Measurements from ENCODE around the gene GARIN1A.
"Not testable (repeated sequence)": the region's sequence is repeated elsewhere in the genome, so short reads cannot be mapped to it uniquely, and the experiment has no call there.

Gene GARIN1A

DNA sequence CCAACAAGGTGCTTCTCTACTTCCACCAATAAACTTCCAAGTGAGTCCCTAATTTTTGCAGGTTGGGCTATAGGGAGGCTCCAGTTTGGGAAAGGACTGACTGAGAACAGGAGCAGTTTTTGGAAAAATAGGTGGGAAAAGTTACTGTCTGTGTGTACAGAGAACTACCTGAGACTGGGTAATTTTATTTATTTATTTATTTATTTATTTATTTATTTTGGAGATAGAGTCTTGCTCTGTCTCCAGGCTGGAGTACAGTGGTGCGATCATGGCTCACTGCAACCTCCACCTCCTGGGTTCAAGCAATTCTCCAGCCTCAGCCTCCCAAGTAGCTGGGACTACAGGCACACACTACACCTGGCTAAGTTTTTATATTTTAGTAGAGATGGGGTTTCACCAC lies 11.2 kb downstream of the GARIN1A start:
- DNase-seq (ENCODE audit: low spot score), result not testable (repeated sequence)

DNA sequence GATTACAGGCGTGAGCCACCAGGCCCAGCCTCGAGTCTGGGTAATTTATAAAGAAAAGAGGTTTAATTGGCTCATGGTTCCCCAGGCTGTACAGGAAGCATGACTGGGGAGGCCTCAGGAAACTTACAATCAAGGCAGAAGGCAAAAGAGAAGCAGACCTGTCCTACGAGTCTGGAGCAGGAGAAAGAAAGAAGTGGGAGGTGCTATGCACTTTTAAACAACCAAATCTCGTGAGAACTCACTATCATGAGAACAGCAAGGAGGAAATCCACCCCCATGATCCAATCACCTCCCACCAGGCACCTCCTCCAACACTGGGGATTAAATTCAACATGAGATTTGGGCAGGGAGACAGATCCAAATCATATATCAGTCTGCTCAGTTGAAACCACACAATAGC lies 11.6 kb downstream of the GARIN1A start:
- DNase-seq (ENCODE audit: low spot score), result not testable (repeated sequence)

DNA sequence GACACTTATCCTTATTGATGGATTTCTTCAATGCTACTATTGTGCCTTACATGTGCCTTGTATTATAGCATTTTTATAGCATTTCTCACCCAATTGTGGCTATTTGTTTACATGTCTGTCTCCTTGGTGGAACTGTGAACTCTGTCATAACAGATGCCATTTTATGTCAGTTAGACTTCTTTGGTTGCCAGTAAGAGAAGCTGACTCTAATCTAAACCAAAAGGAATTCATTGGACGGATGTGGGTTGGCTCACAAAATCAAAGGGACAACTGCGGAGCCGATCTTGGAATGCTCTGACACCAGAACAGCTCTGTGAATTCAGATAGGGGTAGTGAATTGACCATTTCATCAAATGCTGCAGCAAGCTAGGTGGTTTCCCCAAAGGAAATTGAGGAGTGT lies 15.0 kb downstream of the GARIN1A start:
- DNase-seq (ENCODE audit: low spot score), result no peak

DNA sequence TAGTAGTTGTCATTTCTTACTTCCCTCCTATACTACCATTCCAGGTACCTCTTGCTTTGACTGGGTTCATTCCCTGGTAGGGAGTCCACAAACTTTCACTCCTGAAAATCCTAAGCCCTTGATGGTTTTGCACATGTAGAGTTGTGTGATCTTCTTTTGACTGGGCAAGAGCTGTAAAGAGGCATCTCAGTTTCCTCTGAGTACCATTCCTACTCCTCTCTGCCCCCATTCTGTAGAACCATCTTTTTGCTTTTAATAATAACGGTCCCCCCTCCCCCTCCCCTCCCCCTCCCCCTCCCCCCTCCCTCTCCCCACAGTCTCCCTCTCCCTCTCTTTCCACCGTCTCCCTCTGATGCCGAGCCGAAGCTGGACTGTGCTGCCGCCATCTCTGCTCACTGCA lies 16.4 kb downstream of the GARIN1A start:
- DNase-seq (ENCODE audit: low spot score), result no peak

DNA sequence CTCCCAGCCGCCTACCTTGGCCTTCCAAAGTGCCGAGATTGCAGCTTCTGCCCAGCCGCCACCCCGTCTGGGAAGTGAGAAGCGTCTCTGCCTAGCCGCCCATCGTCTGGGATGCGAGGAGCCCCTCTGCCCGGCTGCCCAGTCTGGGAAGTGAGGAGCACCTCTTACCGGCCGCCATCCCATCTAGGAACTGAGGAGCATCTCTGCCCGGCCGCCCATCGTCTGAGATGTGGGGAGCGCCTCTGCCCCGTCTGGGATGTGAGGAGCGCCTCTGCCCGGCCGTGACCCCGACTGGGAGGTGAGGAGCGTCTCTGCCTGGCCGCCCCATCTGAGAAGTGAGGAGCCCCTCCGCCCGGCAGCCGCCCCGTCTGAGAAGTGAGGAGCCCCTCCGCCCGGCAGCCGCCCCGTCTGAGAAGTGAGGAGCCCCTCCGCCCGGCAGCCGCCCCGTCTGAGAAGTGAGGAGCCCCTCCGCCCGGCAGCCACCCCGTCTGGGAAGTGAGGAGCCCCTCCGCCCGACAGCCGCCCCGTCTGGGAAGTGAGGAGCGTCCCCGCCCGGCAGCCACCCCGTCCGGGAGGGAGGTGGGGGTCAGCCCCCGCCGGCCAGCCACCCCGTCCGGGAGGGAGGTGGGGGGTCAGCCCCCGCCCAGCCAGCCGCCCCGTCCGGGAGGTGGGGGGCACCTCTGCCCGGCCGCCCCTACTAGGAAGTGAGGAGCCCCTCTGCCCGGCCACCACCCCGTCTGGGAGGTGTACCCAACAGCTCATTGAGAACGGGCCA lies 17.3 kb downstream of the GARIN1A start:
- DNase-seq (ENCODE audit: low spot score), result not testable (repeated sequence)

DNA sequence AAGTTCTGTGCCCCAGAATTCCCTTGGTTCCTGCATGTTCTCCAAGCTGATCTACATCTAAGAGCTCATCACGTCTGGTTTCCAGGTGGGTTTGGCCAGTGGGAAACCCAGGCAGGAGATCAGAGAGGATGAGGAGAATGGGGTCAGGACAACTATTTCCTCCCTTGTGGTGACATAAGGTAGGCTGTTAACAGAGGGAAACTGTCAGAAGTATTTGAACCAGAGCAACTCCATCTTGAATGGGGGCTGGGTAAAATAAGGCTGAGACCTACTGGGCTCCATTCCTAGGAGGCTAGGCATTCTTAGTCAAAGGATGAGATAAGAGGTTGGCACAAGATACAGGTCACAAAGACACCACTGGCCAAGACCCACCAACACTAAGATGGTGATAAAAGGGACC lies 19.1 kb downstream of the GARIN1A start:
- DNase-seq (ENCODE audit: low spot score), result no peak

DNA sequence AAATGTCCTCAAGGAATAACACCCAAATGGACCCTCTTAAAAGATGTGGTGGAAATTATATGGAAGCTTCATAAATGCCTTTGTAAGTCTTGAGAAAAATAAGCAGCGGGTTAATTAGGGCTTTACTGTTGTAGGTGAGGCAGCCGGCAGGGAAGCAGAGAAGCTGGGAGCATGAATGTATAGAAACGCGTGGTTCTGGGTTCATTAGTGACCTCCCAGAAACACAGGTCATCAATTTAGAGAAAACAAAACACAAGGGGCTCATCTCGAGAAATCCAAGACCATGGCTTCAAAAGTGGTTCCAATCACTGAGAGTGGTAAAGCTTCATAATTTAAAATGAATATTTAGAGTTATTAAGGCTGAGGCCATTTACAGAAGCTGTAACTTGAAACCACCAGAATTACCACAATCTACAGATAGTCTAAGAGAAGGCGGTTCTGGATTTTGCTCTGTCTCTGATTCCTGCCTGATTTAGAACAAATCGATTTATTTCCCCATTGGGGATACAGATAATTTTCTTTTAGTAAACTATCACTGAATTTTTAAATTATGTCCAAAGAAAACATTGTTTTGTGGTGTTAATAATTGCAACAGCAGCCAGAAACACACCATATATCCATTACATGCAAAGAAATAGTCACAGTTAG lies 20.7 kb downstream of the GARIN1A start:
- DNase-seq (ENCODE audit: low spot score), result no peak

DNA sequence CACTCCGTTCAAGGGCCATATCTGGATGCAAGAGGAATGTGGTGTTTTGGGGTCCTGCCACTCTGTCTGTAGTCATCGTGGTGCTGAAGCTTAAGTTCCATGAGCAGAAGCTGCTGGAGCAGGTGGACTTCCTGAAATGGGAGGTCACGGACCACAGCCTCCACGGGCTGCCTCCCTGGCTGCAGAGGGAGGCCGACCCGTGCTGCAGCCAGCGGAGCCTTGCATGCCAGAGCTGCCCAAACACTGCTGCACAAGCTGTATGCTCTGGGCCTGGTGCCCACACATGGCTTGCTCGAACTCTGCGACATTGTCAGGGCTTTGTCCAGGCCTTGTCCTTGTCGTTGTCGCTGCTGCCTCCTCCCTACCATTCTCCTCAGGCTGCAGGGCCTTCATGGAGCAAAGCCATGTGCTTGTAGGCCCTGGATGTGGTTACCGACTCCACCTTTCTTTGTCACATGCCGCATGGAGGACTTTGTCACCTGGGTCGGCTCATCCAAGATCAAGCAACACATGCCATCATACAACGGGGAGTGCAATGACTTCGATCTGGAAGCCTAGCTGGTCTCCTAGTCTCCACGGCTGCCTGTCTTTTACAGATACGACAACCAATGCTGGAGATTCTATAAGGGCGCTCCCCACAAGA lies 21.4 kb downstream of the GARIN1A start:
- no peak for DNase-seq (ENCODE audit: low spot score)

DNA sequence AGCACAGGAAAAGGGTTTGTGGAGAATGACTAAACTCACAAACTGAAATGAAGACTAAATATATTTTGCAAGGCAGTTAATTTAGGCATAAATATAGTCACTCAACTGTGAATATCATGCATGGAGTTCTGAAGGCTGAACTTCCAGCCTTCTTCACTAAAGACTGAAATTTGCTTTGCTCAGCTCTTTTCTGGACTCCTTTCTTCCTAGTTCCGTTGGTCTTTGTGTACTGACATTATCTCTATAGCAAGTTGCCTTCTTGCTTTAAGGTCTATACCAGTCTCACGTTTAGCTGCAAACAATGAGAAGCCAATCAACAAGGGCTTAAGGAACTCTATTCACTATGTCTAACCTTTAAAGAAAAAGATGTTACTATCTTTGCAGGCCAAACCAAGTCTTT lies 22.6 kb downstream of the GARIN1A start:
- DNase-seq (ENCODE audit: low spot score), result no peak

DNA sequence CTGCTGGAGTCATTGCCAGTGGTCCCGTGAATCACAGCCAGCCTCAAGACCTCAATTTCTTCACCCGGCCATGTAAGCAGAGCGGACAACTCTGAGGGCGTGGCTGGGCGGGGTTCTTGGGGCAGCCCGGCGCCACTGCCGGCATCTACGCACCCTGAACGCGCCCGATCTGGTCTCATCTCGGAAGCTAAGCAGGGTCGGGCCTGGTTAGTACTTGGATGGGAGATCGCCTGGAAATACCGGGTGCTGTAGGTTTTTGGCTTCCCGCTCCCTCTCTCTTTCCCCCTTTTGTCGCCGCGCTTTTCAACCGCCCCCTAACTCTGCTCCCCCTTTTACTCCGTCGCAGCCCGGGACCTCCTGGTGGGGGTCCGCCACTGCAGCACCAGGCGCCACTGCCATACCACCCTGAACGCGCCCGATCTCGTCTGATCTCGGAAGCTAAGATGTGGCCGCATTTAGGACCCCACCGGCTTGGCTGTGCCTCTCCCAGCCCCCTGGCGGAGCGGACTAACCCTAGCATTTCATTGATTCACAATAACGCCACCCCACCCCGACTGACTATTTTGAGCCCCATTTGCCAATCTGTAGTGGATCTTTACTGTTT lies 25.3 kb downstream of the GARIN1A start:
- DNase-seq (ENCODE audit: low spot score), result peak; percentile 80

DNA sequence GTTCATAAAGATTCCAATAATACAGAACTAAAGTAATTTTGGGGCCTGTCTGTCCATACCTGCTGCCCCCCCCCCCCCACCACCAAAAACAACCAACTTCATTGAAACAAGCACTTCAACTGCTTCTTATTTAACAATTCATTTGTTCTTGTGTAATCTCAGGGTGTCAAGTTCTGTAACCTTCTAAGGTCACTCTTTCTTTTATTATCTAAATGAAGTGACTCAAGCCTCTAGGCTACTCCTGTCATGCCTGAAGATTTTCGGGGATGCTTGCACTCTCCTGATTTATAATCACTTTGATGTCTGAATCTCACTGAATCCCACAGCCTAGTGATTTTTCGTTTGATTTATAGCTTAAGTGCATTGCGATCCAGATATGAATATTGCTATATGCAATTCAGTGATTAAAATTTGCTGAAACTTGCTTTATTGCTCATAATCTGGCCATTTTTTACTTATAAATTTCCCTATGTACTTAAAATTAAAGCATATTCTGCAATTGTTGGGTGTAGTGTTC lies 27.2 kb downstream of the GARIN1A start:
- DNase-seq (ENCODE audit: low spot score), result no peak

DNA sequence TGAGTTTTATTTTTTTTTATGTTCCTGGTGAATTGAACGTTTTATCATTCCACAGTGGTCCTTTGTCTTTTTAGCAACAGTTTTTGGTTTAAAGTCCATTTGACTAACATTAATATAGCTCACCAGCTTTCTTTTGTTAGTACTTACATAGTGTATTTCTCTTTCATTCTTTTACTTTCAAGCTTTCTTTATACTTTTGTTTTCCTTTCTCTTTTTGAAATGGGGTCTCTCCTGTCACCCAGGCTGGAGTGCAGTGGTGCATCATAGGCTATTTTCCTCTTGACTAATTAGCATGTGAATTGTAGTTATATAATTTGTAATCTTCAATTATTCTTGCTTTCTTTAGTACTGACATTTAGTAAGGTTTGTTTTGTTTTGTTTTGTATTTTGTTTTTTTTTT lies 27.8 kb downstream of the GARIN1A start:
- DNase-seq (ENCODE audit: low spot score), result no peak

DNA sequence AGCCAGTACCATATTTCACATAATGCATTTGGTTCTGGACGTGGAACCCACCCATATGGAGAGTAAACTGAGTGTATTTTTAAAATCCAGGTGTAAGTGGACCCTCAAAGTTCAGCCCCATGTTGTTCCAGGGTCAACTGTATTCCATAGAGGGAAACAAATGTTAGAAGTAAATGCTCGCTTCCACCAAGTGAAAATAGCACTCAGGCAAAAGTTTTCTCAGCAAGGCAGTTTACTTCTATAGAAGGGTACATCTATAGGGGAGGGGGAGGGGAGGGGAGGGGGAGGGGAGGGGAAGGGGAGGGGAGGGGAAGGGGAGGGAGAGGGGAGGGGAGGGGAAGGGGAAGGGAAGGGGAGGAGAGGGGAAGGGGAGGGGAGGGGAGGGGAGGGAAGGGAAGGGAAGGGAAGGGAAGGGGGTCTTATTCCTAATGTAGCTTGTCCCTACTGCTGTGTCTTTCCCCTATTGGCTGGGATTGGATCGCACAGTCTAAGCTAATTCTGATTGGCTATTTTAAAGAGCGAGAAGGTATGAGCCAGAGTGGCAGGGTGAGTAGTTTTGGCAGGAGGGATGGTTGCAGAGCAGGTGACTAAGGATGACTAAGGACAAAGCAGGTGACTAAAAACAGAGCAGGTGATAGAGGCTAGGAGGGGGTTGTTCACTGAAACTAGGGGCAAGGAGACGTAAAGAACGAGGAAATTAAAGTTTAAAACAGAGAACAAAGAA lies 29.1 kb downstream of the GARIN1A start:
- no peak for DNase-seq (ENCODE audit: low spot score)

DNA sequence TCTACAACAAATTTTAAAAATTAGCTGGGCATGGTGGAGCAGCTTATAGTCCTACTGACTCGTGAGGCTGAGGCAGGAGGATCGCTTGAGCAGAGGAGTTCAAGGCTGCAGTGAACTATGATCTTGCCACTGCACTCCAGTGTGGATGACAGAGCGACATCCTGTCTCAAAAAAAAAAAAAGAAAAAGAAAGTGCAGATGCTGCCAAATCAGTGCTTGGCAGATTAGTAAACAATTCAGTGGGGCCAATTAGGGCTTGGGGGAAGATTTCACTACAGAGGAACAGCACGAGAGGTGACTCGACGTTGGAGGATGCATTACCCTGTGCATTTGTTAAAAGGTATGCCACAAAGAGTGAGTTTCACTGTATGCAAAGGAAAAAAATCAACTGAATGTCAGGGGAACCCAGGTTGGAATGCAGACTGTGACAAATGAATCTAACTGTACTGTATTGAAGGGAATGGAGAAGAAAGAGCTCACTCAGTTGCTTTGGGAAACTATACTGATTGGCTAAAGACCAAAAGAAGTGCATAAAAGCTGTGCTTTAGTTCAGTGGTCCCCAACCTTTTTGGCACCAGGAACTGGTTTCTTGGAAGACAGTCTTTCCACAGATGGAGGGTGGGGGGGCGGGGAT lies 31.6 kb downstream of the GARIN1A start:
- peak; percentile 34 for DNase-seq (ENCODE audit: low spot score)

DNA sequence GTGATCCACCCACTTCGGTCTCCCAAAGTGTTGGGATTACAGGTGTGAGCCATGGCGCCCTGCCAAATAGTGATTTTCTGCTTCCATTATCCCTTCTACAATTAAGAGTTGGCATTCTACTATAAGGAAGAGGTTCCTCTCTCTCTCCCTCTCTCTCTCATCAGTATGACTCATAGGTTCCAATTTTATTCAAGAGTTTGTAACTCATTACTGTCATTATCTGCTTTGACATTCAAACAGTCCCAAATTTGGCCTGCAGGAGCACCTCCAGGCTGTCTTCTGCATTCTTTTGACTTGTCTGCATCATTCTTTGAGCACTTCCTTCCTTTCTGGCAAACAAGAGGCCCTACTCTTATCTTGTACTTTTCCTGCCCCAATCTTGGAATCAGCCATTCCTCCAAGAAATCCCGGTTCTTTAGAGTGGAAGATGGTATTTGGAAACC lies 33.8 kb downstream of the GARIN1A start:
- DNase-seq (ENCODE audit: low spot score), result peak; percentile 32

DNA sequence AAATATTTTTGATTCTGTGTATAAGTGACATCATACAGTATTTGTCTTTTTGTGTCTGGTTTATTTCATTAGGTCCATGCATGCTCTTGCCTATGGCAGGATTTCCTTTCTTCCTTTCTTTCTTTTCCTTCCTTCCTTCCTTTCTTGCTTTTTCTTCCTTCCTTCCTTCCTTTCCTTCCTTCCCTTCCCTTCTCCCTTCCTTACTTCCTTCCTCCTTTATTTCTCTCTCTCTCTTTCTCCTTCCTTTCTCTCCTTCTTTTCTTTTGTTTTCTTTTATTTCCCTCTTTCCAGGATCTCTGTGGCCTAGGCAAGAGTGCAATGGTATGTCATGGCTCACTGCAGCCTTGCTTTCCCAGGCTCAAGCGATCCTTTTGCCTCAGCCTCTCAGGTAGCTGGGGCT lies 35.7 kb downstream of the GARIN1A start:
- DNase-seq (ENCODE audit: low spot score), result no peak

DNA sequence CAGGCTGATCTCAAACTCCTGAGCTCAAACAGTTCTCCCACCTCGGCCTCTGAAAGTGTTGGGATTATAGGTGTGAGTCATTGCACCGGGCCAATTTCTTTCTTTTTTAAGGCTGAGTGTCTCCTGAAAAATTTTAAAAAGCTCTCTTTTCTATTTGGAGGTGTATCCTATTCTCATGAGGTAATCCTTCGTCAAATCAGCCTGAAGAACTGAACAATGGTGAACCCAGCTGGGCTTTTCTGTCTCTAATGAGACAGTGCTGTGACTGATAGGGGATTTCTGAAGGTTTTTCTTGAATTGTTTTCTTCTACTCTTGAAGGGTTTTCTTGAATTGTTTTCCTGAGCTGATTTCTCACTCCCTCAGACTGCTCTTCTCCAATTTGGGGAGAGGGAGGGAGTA lies 36.1 kb downstream of the GARIN1A start:
- DNase-seq (ENCODE audit: low spot score), result no peak

DNA sequence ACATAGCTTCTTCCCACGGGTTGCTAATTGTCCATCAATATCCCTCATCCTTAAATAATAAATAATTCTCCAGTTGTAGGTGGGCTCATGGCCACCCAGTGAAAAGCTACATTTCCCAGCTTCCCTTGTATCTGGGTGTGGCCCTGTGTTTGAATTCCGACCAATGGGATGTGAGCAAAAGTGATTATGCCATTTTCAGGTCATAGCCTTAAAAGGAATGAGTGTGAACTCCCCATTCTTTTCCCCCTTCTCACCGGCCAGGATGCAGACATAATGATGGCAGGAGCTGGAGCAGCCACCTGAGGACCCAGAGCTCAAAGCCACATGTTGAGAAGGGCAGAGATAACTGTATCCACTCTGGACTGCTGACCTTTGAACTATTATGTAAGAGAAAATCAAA lies 36.7 kb downstream of the GARIN1A start:
- DNase-seq (ENCODE audit: low spot score), result no peak

DNA sequence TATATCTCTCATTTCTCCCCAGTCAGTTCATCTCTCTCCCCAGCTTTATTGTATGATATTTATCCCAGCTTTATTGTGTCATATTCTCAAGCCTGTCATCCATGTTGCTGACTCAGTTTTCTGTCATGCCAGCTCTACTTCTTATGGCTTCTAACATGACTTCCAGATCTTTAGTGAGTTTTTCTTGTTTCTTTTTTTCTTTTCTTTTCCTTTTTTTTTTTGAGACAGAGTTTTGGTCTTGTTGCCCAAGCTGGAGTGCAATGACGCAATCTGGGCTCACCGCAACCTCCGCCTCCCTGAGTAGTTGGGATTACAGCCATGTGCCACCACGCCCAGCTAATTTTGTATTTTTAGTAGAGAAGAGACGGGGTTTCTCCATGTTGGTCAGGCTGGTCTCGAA lies 38.4 kb downstream of the GARIN1A start:
- no peak for DNase-seq (ENCODE audit: low spot score)

DNA sequence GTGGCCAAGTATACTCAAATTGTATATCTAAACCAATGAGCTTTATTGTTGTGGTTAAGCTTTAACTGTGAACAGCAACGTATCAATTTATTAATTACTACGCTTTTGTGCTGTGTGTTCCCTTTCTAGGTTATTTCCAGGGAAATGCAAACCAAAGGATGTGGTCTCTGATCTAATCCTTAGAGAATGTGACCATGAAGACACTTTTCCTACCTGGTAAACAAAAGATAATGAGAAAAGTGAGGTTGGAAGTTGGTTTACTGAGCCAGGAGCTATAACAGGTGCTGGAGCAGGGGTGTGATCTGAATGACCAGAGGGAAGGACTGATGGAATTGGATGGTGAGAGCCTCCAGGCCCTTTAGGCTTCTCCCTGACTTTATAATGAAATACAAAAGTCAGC lies 41.7 kb downstream of the GARIN1A start:
- no peak for DNase-seq (ENCODE audit: low spot score)

DNA sequence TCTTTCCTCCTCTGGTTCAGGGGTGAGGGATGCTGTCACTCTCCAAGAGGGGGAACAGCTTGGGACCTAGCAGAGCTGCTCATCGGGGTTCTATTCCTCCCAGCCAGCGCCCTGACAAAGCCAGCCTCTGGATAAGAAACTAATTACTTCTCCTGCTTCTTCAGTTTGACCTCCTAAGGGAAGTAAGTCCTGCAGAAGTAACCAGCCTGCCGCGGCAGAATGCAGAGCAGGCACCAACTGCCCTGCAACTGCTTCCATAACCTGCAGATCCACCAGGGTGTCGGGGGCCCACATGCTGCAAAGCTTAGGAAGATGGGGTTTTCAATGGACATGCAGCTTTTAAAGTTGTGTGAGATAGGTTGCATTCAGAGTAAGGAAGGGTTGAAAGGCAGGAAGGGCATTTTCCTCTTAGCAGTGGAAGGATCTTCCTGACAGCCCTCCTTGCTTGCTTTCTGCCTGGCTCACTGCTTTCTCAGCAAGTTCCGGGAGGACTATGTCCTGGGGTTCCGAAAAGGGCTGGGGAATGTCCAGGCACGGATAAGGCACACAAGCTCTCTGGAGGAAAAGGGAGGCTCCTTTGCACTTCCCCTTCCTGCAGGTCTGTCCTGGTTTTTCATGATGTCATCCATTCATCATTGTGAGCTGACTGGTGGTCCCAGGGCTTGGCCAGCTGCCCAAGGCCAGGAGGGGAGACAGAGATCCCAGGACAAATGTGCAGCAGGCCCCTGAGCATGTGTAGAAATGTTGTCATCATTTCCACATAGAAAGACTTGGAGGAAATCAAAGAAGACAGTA lies 42.8 kb downstream of the GARIN1A start:
- no peak for DNase-seq (ENCODE audit: low spot score)
